Thoracic aorta (tissue), 2 donors: ENCODE results near the gene ZBTB26. TPM values are rescaled to one million over a fixed set of nuclear protein-coding genes. Genes with fewer than 3 reads are reported as not detected.
"Not testable (repeated sequence)": the region's sequence is repeated elsewhere in the genome, so short reads cannot be mapped to it uniquely, and the experiment has no call there.

Source experiments
- ATAC-seq: fragments of 150-250 bp; one replicate; pipeline ENCODE4 v1.8.0; 2017; ENCODE audit warnings: low read depth; ENCODE audit not compliant: insufficient number of reproducible peaks, low FRiP score
- DNase-seq: peaks from one replicate; pipeline ENCODE4 v3.0.0-alpha.2; 2020; ENCODE audit warnings: low spot score
- H3K27ac ChIP-seq, 2 donors: fragments of 200-600 bp; sonication (generic); 1 replicate in 1 of 2; 2 replicates in 1 of 2; pipeline ENCODE4 v1.5.1; 2016; ENCODE audit warnings: mild to moderate bottlenecking in 2 of 2, moderate library complexity in 2 of 2
- H3K27me3 ChIP-seq: fragments of 200-600 bp; sonication (generic); replicated peaks from 2 replicates; pipeline ENCODE4 v1.6.0; 2016; ENCODE audit warnings: mild to moderate bottlenecking; ENCODE audit not compliant: insufficient read depth
- H3K36me3 ChIP-seq: fragments of 200-600 bp; sonication (generic); one replicate; pipeline ENCODE4 v1.5.1; 2016
- H3K4me1 ChIP-seq, 2 donors: fragments of 200-600 bp; sonication (generic); 1 replicate in 1 of 2; 2 replicates in 1 of 2; pipeline versions ENCODE4 v1.5.1 to v1.6.0; 2016; ENCODE audit warnings: low read depth in 2 of 2, mild to moderate bottlenecking in 1 of 2; ENCODE audit not compliant: control insufficient read depth in 1 of 2
- H3K4me3 ChIP-seq: fragments of 200-600 bp; sonication (generic); 2 replicates; pipeline ENCODE4 v1.5.1; 2016; ENCODE audit warnings: mild to moderate bottlenecking
- H3K9me3 ChIP-seq: fragments of 200-600 bp; sonication (generic); 2 replicates; pipeline ENCODE4 v1.5.1; 2016
- CTCF ChIP-seq: fragments of 200-600 bp; sonication (generic); IDR thresholded peaks from one replicate; pipeline ENCODE4 v1.5.1; 2019; ENCODE audit warnings: antibody characterized with exemption
- total RNA-seq, 2 donors: library from RNA; depleted of rRNA; stranded (reverse); fragments of >200 nt; gene quantifications; one replicate each; pipeline versions ENCODE4 v1.1.0 to v1.2.3, GENCODE V29; 2016

Gene ZBTB26
- total RNA-seq, 2 donors from 2014 or later: 4.9 to 8.3 TPM

- TF ChIP-seq CTCF: no peak
- no peaks in the 10 kb centered on the region for H3K27me3 ChIP-seq
- DNase-seq: no peak
- peaks cover 19% of the 10 kb centered on the region for H3K36me3 ChIP-seq
- no peak overlapping the region for H3K27ac ChIP-seq
- ATAC-seq: no peak
- no peak overlapping the region for H3K4me3 ChIP-seq
- H3K4me1 ChIP-seq: peaks cover 29 to 41% of the 10 kb centered on the region in 2 donors
- H3K9me3 ChIP-seq: no peaks in the 10 kb centered on the region
These were observed 33.3 kb downstream of the ZBTB26 start for GRCh38 chr9:122897969-122898368.

GRCh38 chr9:122888480-122888879, 42.8 kb downstream of the ZBTB26 start:
- DNase-seq: no peak
- H3K36me3 ChIP-seq: peaks cover 34% of the 10 kb centered on the region
- H3K27me3 ChIP-seq: no peaks in the 10 kb centered on the region

GRCh38 chr9:122883125-122883524, 48.2 kb downstream of the ZBTB26 start:
- no peaks in the 10 kb centered on the region for H3K4me1 ChIP-seq
- peaks cover 50% of the 10 kb centered on the region for H3K36me3 ChIP-seq
- TF ChIP-seq CTCF: no peak
- DNase-seq (no peak), ATAC-seq (no peak)
- no peak overlapping the region for H3K4me3 ChIP-seq
- H3K27me3 ChIP-seq: no peaks in the 10 kb centered on the region
- no peaks in the 10 kb centered on the region for H3K9me3 ChIP-seq
- no peak overlapping the region for H3K27ac ChIP-seq

More at GRCh38 chr9:122888480-122888879, 42.8 kb downstream of the ZBTB26 start:
- no peak for TF ChIP-seq CTCF
- ATAC-seq: no peak
- no peaks in the 10 kb centered on the region for H3K9me3 ChIP-seq
- no peak overlapping the region for H3K4me3 ChIP-seq
- H3K4me1 ChIP-seq: no peaks in the 10 kb centered on the region
- H3K27ac ChIP-seq: no peak overlapping the region

GRCh38 chr9:122879443-122879842, 51.9 kb downstream of the ZBTB26 start:
- no peak for TF ChIP-seq CTCF
- Histone ChIP-seq H3K27me3 (no peaks in the 10 kb centered on the region), H3K9me3 (no peaks in the 10 kb centered on the region), H3K36me3 (peaks cover 71% of the 10 kb centered on the region), H3K27ac (no peak overlapping the region), H3K4me1 (no peaks in the 10 kb centered on the region), H3K4me3 (no peak overlapping the region)
- DNase-seq (no peak), ATAC-seq (no peak)

GRCh38 chr9:122875523-122875922, 55.8 kb downstream of the ZBTB26 start:
- Histone ChIP-seq H3K9me3 (no peaks in the 10 kb centered on the region), H3K36me3 (peaks cover 68% of the 10 kb centered on the region), H3K4me1 (no peaks in the 10 kb centered on the region), H3K27ac (no peak overlapping the region), H3K4me3 (no peak overlapping the region), H3K27me3 (no peaks in the 10 kb centered on the region)
- no peak for TF ChIP-seq CTCF
- no peak for ATAC-seq
- DNase-seq: no peak

- not testable (repeated sequence) for H3K4me1 ChIP-seq, H3K4me3 ChIP-seq, H3K9me3 ChIP-seq, DNase-seq, H3K27me3 ChIP-seq, H3K27ac ChIP-seq, ATAC-seq
- H3K36me3 ChIP-seq: peaks cover 22% of the 10 kb centered on the region
These were observed 64.0 kb downstream of the ZBTB26 start for GRCh38 chr9:122867276-122867675.
